ENCODE measurements around the gene DIO1.
"Not testable (repeated sequence)": the region's sequence is repeated elsewhere in the genome, so short reads cannot be mapped to it uniquely, and the experiment has no call there.

DNA sequence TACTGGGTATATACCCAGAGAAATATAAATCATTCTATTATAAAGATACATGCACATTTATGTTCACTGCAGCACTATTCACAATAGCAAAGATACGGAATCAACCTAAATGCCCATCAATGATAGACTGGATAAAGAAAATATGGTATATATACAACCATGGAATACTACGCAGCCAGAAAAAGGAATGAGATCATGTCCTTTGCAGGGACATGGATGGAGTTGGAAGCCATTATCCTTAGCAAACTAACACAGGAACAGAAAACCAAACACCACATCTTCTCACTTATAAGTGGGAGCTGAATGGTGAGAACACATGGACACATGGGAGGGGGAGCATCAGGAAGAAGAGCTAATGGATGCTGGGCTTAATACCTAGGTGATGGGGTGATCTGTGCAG, 12.1 kb upstream of the DIO1 start:
- not testable (repeated sequence) for TF ChIP-seq CTCF, POLR2A (IDR thresholded peaks at IDR 0.05)
